Effector memory CD4-positive, alpha-beta T cell (primary cell): ENCODE results near the gene RAB34.

Source experiments
- DNase-seq, 3 donors: peaks; one replicate each; pipeline ENCODE4 v3.0.0-alpha.2; 2020
- H3K27ac ChIP-seq: 2 replicates; pipeline ENCODE4 v1.7.0; 2013; ENCODE audit warnings: mild to moderate bottlenecking, low read length, moderate library complexity; ENCODE audit not compliant: insufficient read depth, poor library complexity, severe bottlenecking
- H3K27me3 ChIP-seq: replicated peaks from 2 replicates; pipeline ENCODE4 v1.7.0; 2013; ENCODE audit warnings: mild to moderate bottlenecking, low read length; ENCODE audit not compliant: insufficient read depth, control insufficient read depth, poor library complexity, severe bottlenecking
- H3K36me3 ChIP-seq: 2 replicates; pipeline ENCODE4 v1.7.0; 2013; ENCODE audit warnings: mild to moderate bottlenecking, low read length, moderate library complexity; ENCODE audit not compliant: control insufficient read depth, insufficient read depth
- H3K4me1 ChIP-seq: 2 replicates; pipeline ENCODE4 v1.7.0; 2013; ENCODE audit warnings: low read length, mild to moderate bottlenecking; ENCODE audit not compliant: control insufficient read depth, insufficient read depth, poor library complexity, severe bottlenecking
- H3K4me3 ChIP-seq: 2 replicates; pipeline ENCODE4 v1.7.0; 2013; ENCODE audit warnings: low read length, low read depth, mild to moderate bottlenecking; ENCODE audit not compliant: insufficient read depth, poor library complexity, severe bottlenecking
- H3K9me3 ChIP-seq: 2 replicates; pipeline ENCODE4 v1.7.0; 2013; ENCODE audit warnings: mild to moderate bottlenecking, low read length, moderate library complexity; ENCODE audit not compliant: control insufficient read depth

Gene RAB34

GRCh38 chr17:28745786-28746411 lies 28.2 kb upstream of the RAB34 start:
- DNase-seq, result no peak
- Histone ChIP-seq H3K27me3 (no peaks in the 10 kb centered on the region), H3K9me3 (no peaks in the 10 kb centered on the region), H3K4me1 (peaks cover 28% of the 10 kb centered on the region), H3K4me3 (peak overlapping the region; percentile 73), H3K36me3 (peaks cover 10% of the 10 kb centered on the region), H3K27ac (peak overlapping the region; percentile 91)

DNA sequence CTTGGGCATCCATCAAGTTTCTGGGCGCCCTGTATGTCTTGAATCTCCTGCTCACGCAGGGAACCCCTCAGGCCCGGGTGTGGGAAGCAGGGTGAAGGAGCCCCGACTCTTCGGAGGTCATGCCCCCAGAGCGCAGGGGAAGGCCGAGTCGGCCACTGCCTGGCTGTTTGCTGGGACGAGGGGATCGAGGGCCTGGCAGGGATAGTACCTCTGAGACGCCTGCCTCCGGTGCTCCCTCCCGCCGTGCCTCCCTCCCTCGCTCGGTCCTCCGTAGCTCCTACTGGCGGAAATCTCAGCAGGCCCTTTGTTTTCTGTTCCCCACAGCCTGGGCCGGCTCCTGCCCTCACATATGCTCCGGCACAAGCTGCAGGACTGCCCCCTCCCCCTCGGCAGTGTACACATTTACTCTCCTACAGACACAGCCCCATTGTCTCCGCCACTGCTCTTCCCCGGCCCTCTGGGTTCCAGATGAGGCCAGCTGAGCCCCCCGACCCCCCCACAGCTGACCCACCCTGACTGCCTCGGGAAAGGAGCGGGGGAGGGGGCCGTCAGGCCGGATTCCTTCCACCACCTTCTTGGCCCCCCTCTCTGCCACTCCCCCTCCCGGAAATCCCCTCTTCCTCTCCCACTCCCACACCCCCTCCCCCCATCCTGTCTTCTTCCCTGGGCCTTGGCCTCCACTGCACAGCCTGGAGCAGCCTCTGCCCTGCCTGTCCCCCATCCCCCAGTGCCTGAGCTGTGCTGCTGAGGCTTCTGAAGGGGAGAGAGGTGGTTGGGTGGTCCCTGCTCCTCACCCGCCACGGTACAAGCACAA lies 27.5 kb upstream of the RAB34 start:
- H3K36me3 ChIP-seq, result peaks cover 10% of the 10 kb centered on the region
- no peaks in the 10 kb centered on the region for H3K9me3 ChIP-seq
- no peaks in the 10 kb centered on the region for H3K27me3 ChIP-seq
- peak overlapping the region; percentile 91 for H3K27ac ChIP-seq
- peaks cover 28% of the 10 kb centered on the region for H3K4me1 ChIP-seq
- H3K4me3 ChIP-seq, result peak overlapping the region; percentile 73
- peak in 1 of 3 donors; percentile 6 for DNase-seq

- H3K4me1 ChIP-seq, result peaks cover 24% of the 10 kb centered on the region
- peak overlapping the region; percentile 73 for H3K4me3 ChIP-seq
- peak; percentile 49 to 62 (median 56) for DNase-seq
- no peaks in the 10 kb centered on the region for H3K9me3 ChIP-seq
- peak overlapping the region; percentile 91 for H3K27ac ChIP-seq
- peaks cover 10% of the 10 kb centered on the region for H3K36me3 ChIP-seq
- no peaks in the 10 kb centered on the region for H3K27me3 ChIP-seq
These were observed 26.7 kb upstream of the RAB34 start for GRCh38 chr17:28744104-28744971.

- peaks cover 30% of the 10 kb centered on the region for H3K4me1 ChIP-seq
- peak; percentile 57 to 68 (median 62) for DNase-seq
- peak within 1 kb of the TSS; percentile 73 for H3K4me3 ChIP-seq
- H3K27me3 ChIP-seq, result no peaks in the 10 kb centered on the region
- no peaks in the 10 kb centered on the region for H3K9me3 ChIP-seq
- peak within 1 kb of the TSS; percentile 91 for H3K27ac ChIP-seq
- H3K36me3 ChIP-seq, result peaks cover 10% of the 10 kb centered on the region
These were observed 25.8 kb upstream of the RAB34 start, which contains the start of gene TRAF4 for GRCh38 chr17:28743243-28744103. TSS of gene TRAF4 (plus strand) at chr17:28744011. CDS start at chr17:28744113, 102 bp downstream.

- Histone ChIP-seq H3K4me3 (no peak overlapping the region), H3K4me1 (peaks cover 35% of the 10 kb centered on the region), H3K36me3 (no peaks in the 10 kb centered on the region), H3K9me3 (no peaks in the 10 kb centered on the region), H3K27me3 (no peaks in the 10 kb centered on the region), H3K27ac (no peak overlapping the region)
- no peak for DNase-seq
These were observed 24.0 kb upstream of the RAB34 start for GRCh38 chr17:28741358-28742349.

DNA sequence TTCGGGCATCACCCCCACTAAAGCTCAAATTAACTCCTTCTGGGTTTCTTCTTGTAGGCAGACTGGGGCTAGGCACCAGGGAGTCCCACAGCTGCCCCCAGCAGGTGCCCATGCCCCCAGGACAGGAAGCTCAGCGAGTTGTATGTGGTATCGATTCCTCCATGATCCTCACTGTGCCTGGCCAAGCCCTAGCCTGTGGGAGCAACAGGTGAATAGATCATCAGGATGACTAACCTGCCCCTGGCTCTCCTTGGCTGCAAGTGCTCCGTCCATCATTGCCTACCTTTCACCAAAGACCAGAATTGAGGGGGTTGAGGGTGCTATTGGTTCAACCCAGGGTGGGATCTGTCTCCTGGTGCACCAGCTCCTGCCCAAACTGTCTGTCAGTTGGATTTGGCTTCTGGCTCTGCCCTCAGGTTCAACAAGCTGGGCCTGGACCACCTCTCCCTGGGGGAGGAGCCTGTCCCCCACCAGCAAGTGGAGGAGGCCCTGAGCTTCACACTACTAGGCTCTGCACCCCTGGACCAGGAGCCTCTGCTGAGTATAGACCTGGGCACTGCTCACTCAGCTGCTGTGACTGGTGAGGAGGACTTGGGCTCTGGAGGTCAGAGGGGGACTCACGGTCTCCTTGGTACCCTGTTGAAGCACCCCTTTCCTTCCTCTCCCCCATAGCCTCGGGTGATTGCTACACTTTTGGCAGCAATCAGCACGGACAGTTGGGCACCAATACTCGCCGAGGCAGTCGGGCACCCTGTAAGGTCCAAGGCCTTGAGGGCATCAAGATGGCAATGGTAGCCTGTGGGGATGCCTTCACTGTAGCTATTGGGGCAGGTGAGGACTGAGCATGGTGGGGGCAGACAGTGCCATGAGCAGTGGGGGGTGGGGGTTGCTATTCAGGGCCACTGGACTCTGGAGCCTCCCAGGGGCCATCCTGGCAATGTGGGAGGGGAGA lies 23.0 kb upstream of the RAB34 start:
- no peak for DNase-seq
- H3K27me3 ChIP-seq, result no peaks in the 10 kb centered on the region
- H3K27ac ChIP-seq, result no peak overlapping the region
- peaks cover 32% of the 10 kb centered on the region for H3K4me1 ChIP-seq
- H3K36me3 ChIP-seq, result no peaks in the 10 kb centered on the region
- H3K4me3 ChIP-seq, result no peak overlapping the region
- H3K9me3 ChIP-seq, result no peaks in the 10 kb centered on the region

DNA sequence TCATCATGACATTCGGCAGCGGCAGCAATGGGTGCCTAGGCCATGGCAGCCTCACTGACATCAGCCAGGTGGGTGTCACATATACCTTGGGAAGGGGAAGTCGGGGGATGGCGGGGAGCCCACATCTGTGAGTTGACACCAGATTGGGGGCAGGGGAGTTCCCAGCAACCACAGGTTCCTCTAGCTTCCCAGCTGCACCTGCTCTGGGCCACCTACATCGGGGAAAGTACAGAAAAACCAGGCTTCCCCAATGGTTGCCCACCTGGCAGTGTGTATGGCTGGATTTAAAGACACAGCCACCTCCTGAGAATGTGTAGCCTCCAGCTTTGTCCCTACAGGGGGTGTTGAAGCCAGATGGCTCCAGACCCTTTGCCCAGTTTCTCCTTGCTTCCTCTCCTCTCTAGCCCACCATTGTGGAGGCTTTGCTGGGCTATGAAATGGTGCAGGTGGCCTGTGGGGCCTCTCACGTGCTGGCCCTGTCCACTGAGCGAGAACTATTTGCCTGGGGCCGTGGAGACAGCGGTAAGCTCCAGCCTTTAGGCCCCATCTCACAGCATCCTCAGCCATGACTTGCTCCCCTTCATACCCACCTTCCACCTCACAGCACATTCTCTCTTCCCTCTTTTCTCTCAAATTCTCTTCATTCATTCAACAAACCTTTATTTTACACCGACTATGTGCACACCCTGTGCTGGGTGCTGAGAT lies 21.2 kb upstream of the RAB34 start:
- H3K27me3 ChIP-seq, result no peaks in the 10 kb centered on the region
- peaks cover 17% of the 10 kb centered on the region for H3K4me1 ChIP-seq
- no peaks in the 10 kb centered on the region for H3K36me3 ChIP-seq
- no peak overlapping the region for H3K4me3 ChIP-seq
- no peak overlapping the region for H3K27ac ChIP-seq
- DNase-seq, result peak; percentile 32 to 51 (median 48)
- no peaks in the 10 kb centered on the region for H3K9me3 ChIP-seq
